ENCODE measurements around the gene PRSS12.

The PRSS12 gene

DNA sequence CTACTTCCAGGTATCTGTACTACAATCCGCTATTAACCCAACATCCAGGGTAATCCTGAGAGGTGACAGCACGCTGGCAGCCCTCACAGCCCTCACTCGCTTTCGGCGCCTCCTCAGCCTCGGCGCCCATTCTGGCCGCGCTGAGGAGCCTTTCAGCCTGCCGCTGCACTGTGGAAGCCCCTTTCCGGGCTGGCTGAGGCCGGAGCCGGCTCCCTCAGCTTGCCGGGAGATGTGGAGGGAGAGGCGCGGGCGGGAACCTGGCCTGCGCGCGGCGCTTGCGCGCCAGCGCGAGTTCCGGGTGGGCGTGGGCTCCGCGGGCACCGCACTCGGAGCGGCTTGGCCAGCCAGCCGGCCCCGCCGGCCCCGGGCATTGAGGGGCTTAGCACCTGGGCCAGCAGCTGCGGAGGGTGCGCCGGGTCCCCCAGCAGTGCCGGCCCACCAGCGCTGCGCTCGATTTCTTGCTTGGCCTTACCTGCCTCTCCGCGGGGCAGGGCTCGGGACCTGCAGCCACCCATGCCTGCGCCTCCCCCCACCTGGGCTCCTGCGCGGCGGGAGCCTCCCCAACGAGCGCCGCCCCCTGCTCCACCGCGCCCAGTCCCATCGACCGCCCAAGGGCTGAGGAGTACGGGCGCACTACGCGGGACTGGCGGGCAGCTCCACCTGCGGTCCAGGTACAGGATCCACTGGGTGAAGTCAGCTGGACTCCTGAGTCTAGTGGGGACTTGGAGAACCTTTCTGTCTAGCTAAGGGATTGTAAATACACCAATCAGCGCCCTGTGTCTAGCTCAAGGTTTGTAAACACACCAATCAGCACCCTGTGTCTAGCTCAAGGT, 87.3 kb downstream of the PRSS12 start:
- no peak for DNase-seq (ENCODE audit: low read depth)
- TF ChIP-seq CTCF (conservative IDR thresholded peaks at IDR 0.05; ENCODE audit: control insufficient read depth, insufficient read depth, low read depth, low read length), result no peak

DNA sequence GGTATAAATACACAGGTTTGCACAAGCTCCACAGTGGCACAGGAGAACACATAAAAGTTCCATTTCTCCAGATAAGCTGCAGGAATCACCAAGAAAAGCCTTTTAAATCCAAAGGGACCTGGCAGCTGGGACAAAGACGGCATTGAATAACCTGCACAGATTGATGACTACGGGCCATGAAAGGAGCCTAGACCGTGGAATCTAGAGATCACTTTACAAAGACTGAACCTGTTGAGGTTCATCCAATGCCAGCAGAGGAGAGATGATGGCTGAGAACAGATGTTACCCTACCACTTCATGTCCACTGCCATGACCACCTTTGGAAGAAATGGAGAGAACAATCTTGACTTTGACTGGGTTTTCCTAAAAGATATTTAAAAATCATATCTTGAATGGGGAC, 88.7 kb downstream of the PRSS12 start:
- no peak for DNase-seq (ENCODE audit: low read depth)
- no peak overlapping the region for H3K4me3 ChIP-seq (ENCODE audit: control insufficient read depth, low read depth, low read length)
- TF ChIP-seq CTCF (conservative IDR thresholded peaks at IDR 0.05; ENCODE audit: control insufficient read depth, insufficient read depth, low read depth, low read length), result no peak

More for the DNA sequence above, 87.3 kb downstream of the PRSS12 start:
- H3K4me3 ChIP-seq (ENCODE audit: control insufficient read depth, low read depth, low read length), result peak overlapping the region; percentile 26

DNA sequence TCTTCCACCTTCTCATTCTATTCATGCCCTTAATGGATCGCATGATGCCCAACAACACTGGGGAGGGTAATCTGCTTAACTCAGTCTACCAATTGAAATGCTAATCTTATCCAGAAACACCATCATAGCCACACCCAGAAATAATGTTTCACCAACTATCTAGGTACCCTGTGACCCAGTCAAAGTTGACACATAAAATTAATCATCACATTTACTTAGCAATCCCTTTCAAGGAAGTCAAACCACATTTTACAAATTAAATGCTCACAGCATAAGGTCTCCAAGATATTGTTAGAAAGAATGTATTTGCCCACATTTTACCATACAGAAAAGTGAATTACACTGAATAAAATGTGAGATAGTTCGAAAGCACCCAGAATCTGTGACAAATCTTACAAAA, 92.5 kb downstream of the PRSS12 start:
- H3K4me3 ChIP-seq (ENCODE audit: control insufficient read depth, low read depth, low read length), result no peak overlapping the region
- no peak for TF ChIP-seq CTCF (conservative IDR thresholded peaks at IDR 0.05; ENCODE audit: control insufficient read depth, insufficient read depth, low read depth, low read length)
- no peak for DNase-seq (ENCODE audit: low read depth)

- DNase-seq (ENCODE audit: low read depth), result no peak
Measured at GRCh38 chr4:118259111-118259510, 93.7 kb downstream of the PRSS12 start.

GRCh38 chr4:118254368-118254767, 98.4 kb downstream of the PRSS12 start:
- H3K4me3 ChIP-seq (ENCODE audit: control insufficient read depth, low read depth, low read length), result no peak overlapping the region
- no peak for TF ChIP-seq CTCF (conservative IDR thresholded peaks at IDR 0.05; ENCODE audit: control insufficient read depth, insufficient read depth, low read depth, low read length)
- DNase-seq (ENCODE audit: low read depth), result no peak

More at GRCh38 chr4:118259111-118259510, 93.7 kb downstream of the PRSS12 start:
- no peak overlapping the region for H3K4me3 ChIP-seq (ENCODE audit: control insufficient read depth, low read depth, low read length)
- no peak for TF ChIP-seq CTCF (conservative IDR thresholded peaks at IDR 0.05; ENCODE audit: control insufficient read depth, insufficient read depth, low read depth, low read length)

GRCh38 chr4:118249890-118250289, 102.9 kb downstream of the PRSS12 start:
- no peak for TF ChIP-seq CTCF (conservative IDR thresholded peaks at IDR 0.05; ENCODE audit: control insufficient read depth, insufficient read depth, low read depth, low read length)
- DNase-seq (ENCODE audit: low read depth), result no peak
- no peak overlapping the region for H3K4me3 ChIP-seq (ENCODE audit: control insufficient read depth, low read depth, low read length)
